Brain microvascular endothelial cell (primary cell): ENCODE measurements around the gene SDK2.

Source experiments
- DNase-seq: peaks from one replicate; pipeline ENCODE4 v3.0.0-alpha.2; 2020
- H3K27ac ChIP-seq: fragments of 250-450 bp; sonication (Bioruptor Pico); 2 replicates; pipeline ENCODE4 v1.5.1; 2020; ENCODE audit warnings: mild to moderate bottlenecking, moderate library complexity
- H3K27me3 ChIP-seq: fragments of 250-450 bp; sonication (Bioruptor Pico); replicated peaks from 2 replicates; pipeline ENCODE4 v1.5.1; 2020; ENCODE audit warnings: mild to moderate bottlenecking
- H3K36me3 ChIP-seq: fragments of 250-450 bp; sonication (Bioruptor Pico); replicated peaks from 2 replicates; pipeline ENCODE4 v1.5.1; 2020; ENCODE audit warnings: mild to moderate bottlenecking
- H3K4me3 ChIP-seq: 2 replicates; pipeline ENCODE4 v1.5.1; 2011; ENCODE audit warnings: low read depth, mild to moderate bottlenecking, control low read depth, low read length, moderate library complexity
- CTCF ChIP-seq: IDR thresholded peaks from 2 replicates; pipeline ENCODE4 v1.5.1; 2011; ENCODE audit warnings: low read depth, mild to moderate bottlenecking, moderate library complexity, low read length, control low read depth, inconsistent platforms; ENCODE audit errors: missing control alignments
- in situ Hi-C: cut with HindIII; loops from 2 replicates; pipeline ENCODE4 v1.10.0; 2017; ENCODE audit warnings: low sequenced_read_pairs, low pct_ligation_motif_present

The SDK2 gene

GRCh38 chr17:73532421-73532901 lies 111.8 kb downstream of the SDK2 start:
- TF ChIP-seq CTCF = no peak
- H3K27ac ChIP-seq = no peak overlapping the region

GRCh38 chr17:73531158-73531557 lies 113.1 kb downstream of the SDK2 start:
- in situ Hi-C loops = no loop called here

More at GRCh38 chr17:73532421-73532901, 111.8 kb downstream of the SDK2 start:
- Histone ChIP-seq H3K4me3 (no peak overlapping the region), H3K36me3 (no peaks in the 10 kb centered on the region), H3K27me3 (no peaks in the 10 kb centered on the region)
- in situ Hi-C loops = no loop called here
- DNase-seq = no peak

GRCh38 chr17:73528679-73529078 lies 115.6 kb downstream of the SDK2 start:
- Histone ChIP-seq H3K27ac (no peak overlapping the region), H3K27me3 (no peaks in the 10 kb centered on the region), H3K4me3 (no peak overlapping the region), H3K36me3 (no peaks in the 10 kb centered on the region)
- in situ Hi-C loops = no loop called here
- no peak for TF ChIP-seq CTCF
- DNase-seq = no peak

More at GRCh38 chr17:73531158-73531557, 113.1 kb downstream of the SDK2 start:
- H3K36me3 ChIP-seq = no peaks in the 10 kb centered on the region
- no peak overlapping the region for H3K27ac ChIP-seq
- no peak for DNase-seq
- no peak for TF ChIP-seq CTCF
- H3K27me3 ChIP-seq = no peaks in the 10 kb centered on the region
- no peak overlapping the region for H3K4me3 ChIP-seq

GRCh38 chr17:73526952-73527351 lies 117.3 kb downstream of the SDK2 start:
- TF ChIP-seq CTCF = no peak
- Histone ChIP-seq H3K27ac (no peak overlapping the region), H3K27me3 (no peaks in the 10 kb centered on the region), H3K4me3 (no peak overlapping the region), H3K36me3 (no peaks in the 10 kb centered on the region)
- DNase-seq = no peak
- in situ Hi-C loops = no loop called here

- TF ChIP-seq CTCF = no peak
- in situ Hi-C loops = no loop called here
- DNase-seq = no peak
Observed at GRCh38 chr17:73524941-73525679, 119.1 kb downstream of the SDK2 start.

More at GRCh38 chr17:73524941-73525679, 119.1 kb downstream of the SDK2 start:
- Histone ChIP-seq H3K36me3 (no peaks in the 10 kb centered on the region), H3K27me3 (no peaks in the 10 kb centered on the region), H3K27ac (no peak overlapping the region), H3K4me3 (no peak overlapping the region)
